GM12864 (cell line): ENCODE results near the gene CD33.

ENCODE experiments used
- DNase-seq: peaks from one replicate; pipeline ENCODE4 v3.0.0-alpha.2; 2011; ENCODE audit warnings: low read depth
- H3K4me3 ChIP-seq: 2 replicates; pipeline ENCODE4 v1.5.1; 2011; ENCODE audit warnings: mild to moderate bottlenecking, low read depth, low read length, control low read depth
- CTCF ChIP-seq: IDR thresholded peaks from 2 replicates; pipeline ENCODE4 v1.5.1; 2011; ENCODE audit warnings: low read depth, mild to moderate bottlenecking, moderate library complexity, low read length, control low read depth, inconsistent platforms; ENCODE audit errors: missing control alignments

The CD33 gene

GRCh38 chr19:51196181-51196580 lies 28.7 kb upstream of the CD33 start:
- no peak overlapping the region for H3K4me3 ChIP-seq
- no peak for TF ChIP-seq CTCF
- DNase-seq, result no peak

DNA sequence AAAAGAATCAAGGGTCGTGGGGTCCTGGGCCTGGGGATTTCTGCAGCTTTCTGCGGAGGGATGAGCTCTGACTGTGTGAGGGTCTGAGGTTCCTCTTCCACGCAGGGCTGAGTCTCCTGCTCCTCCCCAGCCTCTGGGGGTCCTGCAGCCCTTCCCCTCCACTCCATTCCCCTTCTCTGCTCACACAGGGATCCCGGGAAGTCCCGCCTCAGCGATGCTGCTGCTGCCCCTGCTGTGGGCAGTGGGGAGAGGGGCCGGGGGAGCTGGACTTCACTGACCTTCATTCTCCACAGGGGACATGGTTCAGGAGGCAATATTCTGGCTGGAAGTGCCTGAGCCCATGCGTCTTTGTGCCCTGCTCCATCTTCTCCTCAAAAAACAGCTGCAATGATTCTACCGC lies 26.2 kb upstream of the CD33 start:
- TF ChIP-seq CTCF, result no peak
- H3K4me3 ChIP-seq, result no peak overlapping the region
- DNase-seq, result no peak

GRCh38 chr19:51200071-51200666 lies 24.7 kb upstream of the CD33 start:
- no peak overlapping the region for H3K4me3 ChIP-seq
- DNase-seq, result no peak
- no peak for TF ChIP-seq CTCF

DNA sequence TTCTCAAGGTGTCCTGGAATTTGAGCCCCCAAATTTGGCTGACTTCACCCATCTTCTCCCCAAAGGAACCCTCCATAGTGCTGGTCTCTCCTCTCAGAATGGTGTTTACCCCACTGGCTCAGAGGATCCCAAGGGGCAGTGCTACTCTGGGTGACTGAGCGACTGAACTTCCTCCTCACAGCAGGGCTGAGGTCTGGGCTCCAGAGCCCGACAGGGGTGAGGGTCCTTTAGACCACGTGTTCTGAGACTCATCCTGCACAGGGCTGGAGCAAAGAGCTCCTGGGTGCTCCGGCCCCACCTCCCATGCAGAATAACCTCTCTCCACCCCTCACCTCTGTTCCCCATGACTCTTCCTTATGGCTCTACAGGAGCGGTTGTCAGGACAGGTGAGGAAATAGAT lies 23.2 kb upstream of the CD33 start:
- no peak overlapping the region for H3K4me3 ChIP-seq
- no peak for DNase-seq
- no peak for TF ChIP-seq CTCF

GRCh38 chr19:51203916-51204315 lies 21.0 kb upstream of the CD33 start:
- TF ChIP-seq CTCF, result no peak
- DNase-seq, result no peak
- no peak overlapping the region for H3K4me3 ChIP-seq

GRCh38 chr19:51204321-51204720 lies 20.6 kb upstream of the CD33 start:
- no peak overlapping the region for H3K4me3 ChIP-seq
- no peak for TF ChIP-seq CTCF
- no peak for DNase-seq

DNA sequence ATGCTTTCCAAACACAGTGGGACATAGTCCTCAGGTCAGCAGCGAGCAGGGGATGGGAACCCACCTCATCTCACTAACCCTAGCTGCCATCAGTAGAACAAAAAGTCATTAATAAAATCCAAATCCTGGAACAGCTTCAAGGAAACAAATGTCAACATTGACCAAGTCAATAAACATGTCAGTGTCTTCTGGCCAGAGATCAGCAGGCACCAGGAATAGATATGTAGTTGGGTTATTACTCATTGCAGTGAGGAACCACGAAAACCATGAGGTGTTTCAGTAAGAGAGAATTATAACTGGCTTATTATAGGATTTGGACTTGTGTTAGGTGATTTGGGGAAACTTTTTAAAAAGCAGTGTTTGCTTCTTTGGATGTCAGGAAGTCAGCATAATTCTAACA lies 17.1 kb upstream of the CD33 start:
- H3K4me3 ChIP-seq, result no peak overlapping the region
- DNase-seq, result no peak
- no peak for TF ChIP-seq CTCF
